ENCODE measurements around the gene PRR15L.

Gene PRR15L

GRCh38 chr17:47970725-47971499 is 13.2 kb upstream of the PRR15L start, which contains the start of gene CDK5RAP3:
Gene CDK5RAP3 (plus strand): TSS chr17:47971113. CDS start chr17:47971147, 34 bp downstream.
- peak; percentile 98 for DNase-seq (ENCODE audit: extremely low read depth, low read depth)
- H3K4me3 ChIP-seq (replicated peaks; ENCODE audit: low read depth, low read length), result peak within 1 kb of the TSS; percentile 86
- peak; percentile 89 for TF ChIP-seq CTCF (IDR thresholded peaks at IDR 0.05; ENCODE audit: low read depth, low read length, missing control alignments)

GRCh38 chr17:47969930-47970724 is 12.4 kb upstream of the PRR15L start:
- peak overlapping the region; percentile 30 for H3K4me3 ChIP-seq (replicated peaks; ENCODE audit: low read depth, low read length)
- no peak for DNase-seq (ENCODE audit: extremely low read depth, low read depth)
- no peak for TF ChIP-seq CTCF (IDR thresholded peaks at IDR 0.05; ENCODE audit: low read depth, low read length, missing control alignments)

GRCh38 chr17:47968836-47969235 is 11.2 kb upstream of the PRR15L start:
- no peak for TF ChIP-seq CTCF (IDR thresholded peaks at IDR 0.05; ENCODE audit: low read depth, low read length, missing control alignments)
- no peak for DNase-seq (ENCODE audit: extremely low read depth, low read depth)
- H3K4me3 ChIP-seq (replicated peaks; ENCODE audit: low read depth, low read length), result no peak overlapping the region

- TF ChIP-seq CTCF (IDR thresholded peaks at IDR 0.05; ENCODE audit: low read depth, low read length, missing control alignments), result no peak
- no peak overlapping the region for H3K4me3 ChIP-seq (replicated peaks; ENCODE audit: low read depth, low read length)
- DNase-seq (ENCODE audit: extremely low read depth, low read depth), result no peak
These were observed 10.0 kb upstream of the PRR15L start for GRCh38 chr17:47967607-47968252.

- TF ChIP-seq CTCF (IDR thresholded peaks at IDR 0.05; ENCODE audit: low read depth, low read length, missing control alignments), result no peak
- no peak overlapping the region for H3K4me3 ChIP-seq (replicated peaks; ENCODE audit: low read depth, low read length)
- DNase-seq (ENCODE audit: extremely low read depth, low read depth), result no peak
These were observed 8.4 kb upstream of the PRR15L start for GRCh38 chr17:47966079-47966519.

GRCh38 chr17:47964856-47965255 is 7.2 kb upstream of the PRR15L start:
- H3K4me3 ChIP-seq (replicated peaks; ENCODE audit: low read depth, low read length), result no peak overlapping the region
- no peak for TF ChIP-seq CTCF (IDR thresholded peaks at IDR 0.05; ENCODE audit: low read depth, low read length, missing control alignments)
- no peak for DNase-seq (ENCODE audit: extremely low read depth, low read depth)
